ENCODE results near the gene MFAP3L.

- TF ChIP-seq POLR2A (IDR thresholded peaks at IDR 0.05; ENCODE audit: low read depth, low read length) (no peak), TAF1 (IDR thresholded peaks at IDR 0.05; ENCODE audit: low read depth, low read length) (no peak), POLR2AphosphoS5 (IDR thresholded peaks at IDR 0.05; ENCODE audit: low read depth, low read length) (no peak), POU2F2 (IDR thresholded peaks at IDR 0.05; ENCODE audit: low read depth, low read length) (no peak)
These were observed 20.7 kb downstream of the MFAP3L start for GRCh38 chr4:170005472-170005871.
